Cardiac fibroblast (primary cell): ENCODE measurements around the gene MPV17L2.

Experiments used
- DNase-seq, 2 donors: peaks; one replicate each; pipeline versions ENCODE4 v3.0.0 to v3.0.0-alpha.2; 2010; ENCODE audit warnings: low read depth in 2 of 2
- H3K4me3 ChIP-seq, 2 donors: replicated peaks in 1 of 2; 1 replicate in 1 of 2; 2 replicates in 1 of 2; pipeline ENCODE4 v1.5.1; 2011; ENCODE audit warnings: low read depth in 2 of 2, low read length in 2 of 2, mild to moderate bottlenecking in 2 of 2, moderate library complexity in 1 of 2
- CTCF ChIP-seq: IDR thresholded peaks from one replicate; pipeline ENCODE4 v1.5.1; 2011; ENCODE audit warnings: low read depth, mild to moderate bottlenecking, low read length, inconsistent platforms

Gene MPV17L2

GRCh38 chr19:18161636-18162002 lies 31.4 kb upstream of the MPV17L2 start:
- H3K4me3 ChIP-seq, result peak overlapping the region; percentile 17 to 21
- DNase-seq, result no peak
- no peak for TF ChIP-seq CTCF

GRCh38 chr19:18164072-18164471 lies 28.9 kb upstream of the MPV17L2 start:
- H3K4me3 ChIP-seq, result no peak overlapping the region
- TF ChIP-seq CTCF, result no peak
- DNase-seq, result no peak

GRCh38 chr19:18165794-18166544 lies 27.0 kb upstream of the MPV17L2 start:
- no peak for DNase-seq
- no peak overlapping the region for H3K4me3 ChIP-seq
- no peak for TF ChIP-seq CTCF

- DNase-seq, result no peak
- no peak for TF ChIP-seq CTCF
These were observed 26.0 kb upstream of the MPV17L2 start for GRCh38 chr19:18167011-18167410.

GRCh38 chr19:18167975-18168645 lies 24.9 kb upstream of the MPV17L2 start:
- H3K4me3 ChIP-seq, result no peak overlapping the region
- DNase-seq, result peak; percentile 47 to 50
- TF ChIP-seq CTCF, result peak; percentile 73

More at GRCh38 chr19:18167011-18167410, 26.0 kb upstream of the MPV17L2 start:
- no peak overlapping the region for H3K4me3 ChIP-seq

GRCh38 chr19:18168673-18169381 lies 24.2 kb upstream of the MPV17L2 start:
- TF ChIP-seq CTCF, result no peak
- H3K4me3 ChIP-seq, result no peak overlapping the region

More at GRCh38 chr19:18168673-18169381, 24.2 kb upstream of the MPV17L2 start:
- DNase-seq, result no peak
